Mesendoderm (in vitro differentiated cells): ENCODE data around the gene VWA5B2.
"Not testable (repeated sequence)": the region's sequence is repeated elsewhere in the genome, so short reads cannot be mapped to it uniquely, and the experiment has no call there.

Experiments used
- DNase-seq: peaks from one replicate; pipeline ENCODE4 v3.0.0; 2013
- H2AK5ac ChIP-seq: 2 replicates; pipeline ENCODE4 v1.6.1; 2013; ENCODE audit warnings: low read length, inconsistent platforms
- H2BK120ac ChIP-seq: 2 replicates; pipeline ENCODE4 v1.6.1; 2013; ENCODE audit warnings: low read depth, mild to moderate bottlenecking, low read length, moderate library complexity, mixed read lengths
- H2BK15ac ChIP-seq: replicated peaks from 2 replicates; pipeline ENCODE4 v1.6.1; 2013; ENCODE audit warnings: low read depth, mild to moderate bottlenecking, moderate library complexity
- H2BK5ac ChIP-seq: 2 replicates; pipeline ENCODE4 v1.6.1; 2013; ENCODE audit warnings: low read length, inconsistent platforms
- H3K18ac ChIP-seq: 2 replicates; pipeline ENCODE4 v1.6.1; 2013; ENCODE audit warnings: mild to moderate bottlenecking, low read length, mixed read lengths
- H3K23ac ChIP-seq: one replicate; pipeline ENCODE4 v1.6.1; 2013; ENCODE audit warnings: low read length
- H3K27ac ChIP-seq: 2 replicates; pipeline ENCODE4 v1.5.1; 2013; ENCODE audit warnings: low read depth, mild to moderate bottlenecking, inconsistent platforms, low read length, moderate library complexity
- H3K27me3 ChIP-seq: 2 replicates; pipeline ENCODE4 v1.6.1; 2013; ENCODE audit warnings: low read length, control low read depth, mild to moderate bottlenecking, inconsistent platforms; ENCODE audit not compliant: insufficient read depth, poor library complexity
- H3K36me3 ChIP-seq: 2 replicates; pipeline ENCODE4 v1.6.1; 2013; ENCODE audit warnings: low read length, inconsistent platforms; ENCODE audit not compliant: control insufficient read depth, insufficient read depth
- H3K4ac ChIP-seq: one replicate; pipeline ENCODE4 v1.6.1; 2013; ENCODE audit warnings: low read depth, mild to moderate bottlenecking, low read length, moderate library complexity
- H3K4me1 ChIP-seq: 2 replicates; pipeline ENCODE4 v1.6.1; 2013; ENCODE audit warnings: low read depth, low read length, inconsistent platforms; ENCODE audit not compliant: control insufficient read depth
- H3K4me2 ChIP-seq: 2 replicates; pipeline ENCODE4 v1.6.1; 2013; ENCODE audit warnings: low read length
- H3K4me3 ChIP-seq: 2 replicates; pipeline ENCODE4 v1.5.1; 2013; ENCODE audit warnings: mild to moderate bottlenecking, low read length
- H3K56ac ChIP-seq: one replicate; pipeline ENCODE4 v1.6.1; 2013; ENCODE audit warnings: low read length
- H3K79me1 ChIP-seq: 2 replicates; pipeline ENCODE4 v1.6.1; 2013; ENCODE audit warnings: low read length, inconsistent platforms
- H3K79me2 ChIP-seq: 2 replicates; pipeline ENCODE4 v1.6.1; 2013; ENCODE audit warnings: mild to moderate bottlenecking, low read length; ENCODE audit not compliant: control insufficient read depth, insufficient read depth
- H3K9ac ChIP-seq: 2 replicates; pipeline ENCODE4 v1.6.1; 2013; ENCODE audit warnings: low read length, inconsistent platforms
- H4K5ac ChIP-seq: one replicate; pipeline ENCODE4 v1.6.1; 2013; ENCODE audit warnings: low read length
- H4K8ac ChIP-seq: one replicate; pipeline ENCODE4 v1.6.1; 2013; ENCODE audit warnings: low read depth, mild to moderate bottlenecking, control low read depth, low read length, moderate library complexity
- WGBS: extraction: QIAGEN DNeasy Blood & Tissue Kit; methylation state at CpG from one replicate; pipeline ENCODE4 v1.1.7; 2013; ENCODE audit warnings: low lambda C conversion rate, missing lambda C conversion rate; ENCODE audit not compliant: insufficient coverage; ENCODE audit errors: extremely low coverage; 5-methylcytosine and 5-hydroxymethylcytosine counted together

The VWA5B2 gene

GRCh38 chr3:184262764-184263179 is 33.4 kb downstream of the VWA5B2 start:
- Histone ChIP-seq H3K79me2 (no peaks in the 10 kb centered on the region), H2BK5ac (no peak overlapping the region), H3K4ac (no peak overlapping the region), H2BK15ac (no peak overlapping the region), H3K27me3 (peaks cover 19% of the 10 kb centered on the region), H3K9ac (no peak overlapping the region), H3K36me3 (no peaks in the 10 kb centered on the region), H4K5ac (no peak overlapping the region), H3K4me3 (no peak overlapping the region), H3K4me1 (no peaks in the 10 kb centered on the region), H2AK5ac (no peak overlapping the region), H2BK120ac (no peak overlapping the region), H3K56ac (no peak overlapping the region), H4K8ac (no peak overlapping the region), H3K4me2 (no peak overlapping the region), H3K27ac (no peak overlapping the region), H3K79me1 (no peaks in the 10 kb centered on the region), H3K23ac (no peak overlapping the region), H3K18ac (no peak overlapping the region)
- DNase-seq = no peak
- WGBS = no CpG with 5 or more reads among the region's 15 CpGs

DNA sequence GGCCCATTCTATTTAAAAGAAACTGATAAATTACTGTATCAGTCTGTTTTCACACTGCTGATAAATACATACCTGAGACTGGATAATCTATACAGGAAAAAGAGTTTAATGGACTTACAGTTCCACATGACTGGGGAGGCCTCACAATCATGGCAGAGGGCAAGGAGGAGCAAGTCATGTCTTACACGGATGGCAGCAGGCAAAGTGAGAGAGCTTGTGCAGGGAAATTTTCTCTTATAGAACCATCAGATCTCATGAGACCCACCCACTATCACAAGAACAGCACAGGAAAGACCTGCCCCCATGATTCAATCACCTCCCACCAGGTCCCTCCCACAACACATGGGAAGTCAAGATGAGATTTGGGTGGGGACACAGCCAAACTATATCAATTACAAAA is 37.9 kb downstream of the VWA5B2 start:
- no CpG with 5 or more reads among the region's 1 CpG for WGBS
- not testable (repeated sequence) for H3K56ac ChIP-seq, H3K27me3 ChIP-seq

GRCh38 chr3:184272269-184272668 is 42.9 kb downstream of the VWA5B2 start:
- Histone ChIP-seq H3K36me3 (no peaks in the 10 kb centered on the region), H2BK120ac (no peak overlapping the region), H3K79me1 (no peaks in the 10 kb centered on the region), H4K8ac (no peak overlapping the region), H3K79me2 (no peaks in the 10 kb centered on the region), H3K9ac (no peak overlapping the region), H3K18ac (no peak overlapping the region), H3K4me1 (no peaks in the 10 kb centered on the region), H3K4me3 (no peak overlapping the region), H3K4ac (no peak overlapping the region), H3K27ac (no peak overlapping the region), H3K23ac (no peak overlapping the region), H3K56ac (no peak overlapping the region), H2BK5ac (no peak overlapping the region), H4K5ac (no peak overlapping the region), H3K4me2 (no peak overlapping the region), H2AK5ac (no peak overlapping the region), H2BK15ac (no peak overlapping the region), H3K27me3 (peaks cover 11% of the 10 kb centered on the region)
- no CpG with 5 or more reads among the region's 1 CpG for WGBS
- no peak for DNase-seq

More for the DNA sequence above, 37.9 kb downstream of the VWA5B2 start:
- not testable (repeated sequence) for H2BK120ac ChIP-seq, H2BK5ac ChIP-seq, H3K4me1 ChIP-seq, H2BK15ac ChIP-seq, H4K5ac ChIP-seq, H3K9ac ChIP-seq, H2AK5ac ChIP-seq, H3K36me3 ChIP-seq, DNase-seq, H3K18ac ChIP-seq, H4K8ac ChIP-seq, H3K4ac ChIP-seq, H3K4me3 ChIP-seq, H3K79me2 ChIP-seq, H3K4me2 ChIP-seq, H3K27ac ChIP-seq, H3K79me1 ChIP-seq, H3K23ac ChIP-seq

DNA sequence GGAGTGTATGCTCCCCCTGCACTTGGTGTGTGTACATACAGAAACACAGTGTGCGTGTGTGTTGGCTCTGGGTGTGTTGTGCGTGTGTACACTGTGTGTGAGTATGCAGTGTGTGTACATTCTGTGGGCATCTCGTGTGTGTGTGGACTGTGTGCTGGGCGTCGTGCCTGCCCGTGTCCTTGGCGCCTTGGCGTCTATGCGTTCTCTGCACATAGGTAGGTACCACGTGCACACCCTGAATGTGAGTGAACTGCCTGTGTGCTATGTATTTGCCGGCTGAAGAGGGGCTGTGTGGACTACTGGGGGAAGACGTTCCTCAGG is 46.0 kb downstream of the VWA5B2 start:
- Histone ChIP-seq H3K4me2 (no peak overlapping the region), H3K56ac (no peak overlapping the region), H3K79me1 (no peaks in the 10 kb centered on the region), H3K18ac (no peak overlapping the region), H3K79me2 (no peaks in the 10 kb centered on the region), H3K27ac (no peak overlapping the region), H3K23ac (no peak overlapping the region), H2BK15ac (no peak overlapping the region), H2BK120ac (no peak overlapping the region), H4K8ac (no peak overlapping the region), H4K5ac (no peak overlapping the region), H3K36me3 (no peaks in the 10 kb centered on the region), H3K27me3 (peaks cover 11% of the 10 kb centered on the region), H3K4me1 (no peaks in the 10 kb centered on the region), H2BK5ac (no peak overlapping the region), H3K9ac (no peak overlapping the region), H3K4ac (no peak overlapping the region), H2AK5ac (no peak overlapping the region), H3K4me3 (no peak overlapping the region)
- no peak for DNase-seq
- no CpG with 5 or more reads among the region's 12 CpGs for WGBS

GRCh38 chr3:184275961-184276910 is 46.9 kb downstream of the VWA5B2 start, which contains the start of gene ECE2:
Gene ECE2, plus strand, starts transcription at chr3:184276022. Its CDS starts 132 bp downstream, at chr3:184276154.
- WGBS = no CpG with 5 or more reads among the region's 65 CpGs
- no peak within 1 kb of the TSS for H3K4me2 ChIP-seq
- no peaks in the 10 kb centered on the region for H3K36me3 ChIP-seq
- H4K8ac ChIP-seq = no peak within 1 kb of the TSS
- no peak within 1 kb of the TSS for H2BK5ac ChIP-seq
- H3K56ac ChIP-seq = peak within 1 kb of the TSS; percentile 34
- H3K23ac ChIP-seq = peak within 1 kb of the TSS; percentile 66
- no peak within 1 kb of the TSS for H3K9ac ChIP-seq
- no peaks in the 10 kb centered on the region for H3K4me1 ChIP-seq
- H3K27me3 ChIP-seq = peaks cover 11% of the 10 kb centered on the region
- no peak within 1 kb of the TSS for H3K18ac ChIP-seq
- H3K79me1 ChIP-seq = no peaks in the 10 kb centered on the region
- no peak for DNase-seq
- H3K27ac ChIP-seq = no peak within 1 kb of the TSS
- H2BK15ac ChIP-seq = no peak within 1 kb of the TSS
- no peak within 1 kb of the TSS for H3K4me3 ChIP-seq
- H3K4ac ChIP-seq = no peak within 1 kb of the TSS
- H2AK5ac ChIP-seq = no peak within 1 kb of the TSS
- H2BK120ac ChIP-seq = no peak within 1 kb of the TSS
- no peaks in the 10 kb centered on the region for H3K79me2 ChIP-seq
- H4K5ac ChIP-seq = no peak within 1 kb of the TSS
